H9 (cell line): ENCODE results near the gene MCM8. TPM values are rescaled to one million over a fixed set of nuclear protein-coding genes. Genes with fewer than 3 reads are reported as not detected.

Source experiments
- DNase-seq: peaks from one replicate; pipeline ENCODE4 v3.0.0-alpha.2; 2017
- H2AFZ ChIP-seq: one replicate; pipeline ENCODE4 v1.6.1; 2013; ENCODE audit warnings: mild to moderate bottlenecking, low read length, control low read depth, moderate library complexity
- H2AK5ac ChIP-seq: 2 replicates; pipeline ENCODE4 v1.6.1; 2013; ENCODE audit warnings: low read length, control low read depth, mixed read lengths; ENCODE audit not compliant: insufficient read length
- H2BK120ac ChIP-seq: one replicate; pipeline ENCODE4 v1.6.1; 2013; ENCODE audit warnings: low read depth, mild to moderate bottlenecking, low read length, control low read depth, inconsistent platforms; ENCODE audit not compliant: poor library complexity, severe bottlenecking
- H2BK12ac ChIP-seq: 2 replicates; pipeline ENCODE4 v1.6.1; 2013; ENCODE audit warnings: low read length, control low read depth, mixed read lengths, low read depth; ENCODE audit not compliant: insufficient read length
- H2BK15ac ChIP-seq: 2 replicates; pipeline ENCODE4 v1.6.1; 2013; ENCODE audit warnings: low read depth, low read length, control low read depth
- H2BK20ac ChIP-seq: one replicate; pipeline ENCODE4 v1.6.1; 2013; ENCODE audit warnings: low read depth, mild to moderate bottlenecking, low read length, control low read depth, inconsistent platforms; ENCODE audit not compliant: poor library complexity, severe bottlenecking
- H2BK5ac ChIP-seq: 2 replicates; pipeline ENCODE4 v1.6.1; 2013; ENCODE audit warnings: low read length, control low read depth, mixed read lengths; ENCODE audit not compliant: insufficient read length
- H3K14ac ChIP-seq: 2 replicates; pipeline ENCODE4 v1.6.1; 2013; ENCODE audit warnings: low read length, control low read depth; ENCODE audit not compliant: insufficient read depth
- H3K18ac ChIP-seq: 2 replicates; pipeline ENCODE4 v1.6.1; 2013; ENCODE audit warnings: low read depth, mild to moderate bottlenecking, mixed read lengths, low read length, control low read depth; ENCODE audit not compliant: insufficient read length
- H3K23ac ChIP-seq: 2 replicates; pipeline ENCODE4 v1.6.1; 2013; ENCODE audit warnings: low read length, control low read depth, mixed read lengths, low read depth; ENCODE audit not compliant: insufficient read length
- H3K23me2 ChIP-seq: 2 replicates; pipeline ENCODE4 v1.6.1; 2013; ENCODE audit warnings: low read depth, mild to moderate bottlenecking, mixed read lengths, low read length, control low read depth; ENCODE audit not compliant: insufficient read length, poor library complexity, severe bottlenecking
- H3K27ac ChIP-seq: 2 replicates; pipeline ENCODE4 v1.5.1; 2013; ENCODE audit warnings: low read length, control low read depth, mixed read lengths, low read depth; ENCODE audit not compliant: insufficient read length
- H3K27me3 ChIP-seq: 2 replicates; pipeline ENCODE4 v1.6.1; 2013; ENCODE audit warnings: low read length, control low read depth, inconsistent platforms; ENCODE audit not compliant: insufficient read depth
- H3K4ac ChIP-seq: 2 replicates; pipeline ENCODE4 v1.6.1; 2013; ENCODE audit warnings: low read depth, mild to moderate bottlenecking, control low read depth, inconsistent platforms, low read length, moderate library complexity
- H3K4me1 ChIP-seq: 2 replicates; pipeline ENCODE4 v1.6.1; 2013; ENCODE audit warnings: low read length, control low read depth, inconsistent platforms; ENCODE audit not compliant: insufficient read depth
- H3K4me2 ChIP-seq: 2 replicates; pipeline ENCODE4 v1.6.1; 2013; ENCODE audit warnings: low read length, control low read depth, mixed read lengths; ENCODE audit not compliant: insufficient read length, insufficient read depth
- H3K56ac ChIP-seq: 2 replicates; pipeline ENCODE4 v1.6.1; 2013; ENCODE audit warnings: low read depth, mild to moderate bottlenecking, mixed read lengths, low read length, control low read depth; ENCODE audit not compliant: insufficient read length
- H3K79me1 ChIP-seq: 2 replicates; pipeline ENCODE4 v1.6.1; 2013; ENCODE audit warnings: low read depth, mild to moderate bottlenecking, moderate library complexity, low read length, control low read depth, inconsistent platforms; ENCODE audit not compliant: insufficient read depth, poor library complexity, severe bottlenecking
- H3K79me2 ChIP-seq: 2 replicates; pipeline ENCODE4 v1.6.1; 2013; ENCODE audit warnings: low read length, control low read depth, inconsistent platforms; ENCODE audit not compliant: insufficient read depth
- H3K9ac ChIP-seq: 2 replicates; pipeline ENCODE4 v1.6.1; 2013; ENCODE audit warnings: low read length, control low read depth, mixed read lengths; ENCODE audit not compliant: insufficient read length; ENCODE audit errors: extremely low read depth
- H3K9me3 ChIP-seq: one replicate; pipeline ENCODE4 v1.6.1; 2013; ENCODE audit warnings: low read depth, low read length, inconsistent platforms; ENCODE audit not compliant: control insufficient read depth
- H3T11ph ChIP-seq: one replicate; pipeline ENCODE4 v1.6.1; 2013; ENCODE audit warnings: mild to moderate bottlenecking, low read length, control low read depth, inconsistent platforms
- H4K20me1 ChIP-seq: one replicate; pipeline ENCODE4 v1.6.1; 2013; ENCODE audit not compliant: control insufficient read depth, insufficient read length, insufficient read depth
- H4K5ac ChIP-seq: 2 replicates; pipeline ENCODE4 v1.6.1; 2013; ENCODE audit warnings: low read depth, mild to moderate bottlenecking, mixed read lengths, low read length, control low read depth; ENCODE audit not compliant: insufficient read length
- H4K8ac ChIP-seq: replicated peaks from 2 replicates; pipeline ENCODE4 v1.6.1; 2013; ENCODE audit warnings: low read length, control low read depth, mixed read lengths, low read depth; ENCODE audit not compliant: insufficient read length
- H4K91ac ChIP-seq: 2 replicates; pipeline ENCODE4 v1.6.1; 2013; ENCODE audit warnings: low read depth, mild to moderate bottlenecking, moderate library complexity, mixed read lengths, low read length, control low read depth; ENCODE audit not compliant: insufficient read length
- H3K27ac Mint-ChIP-seq, 3 experiments: 2 replicates in 2 of 3; 3 replicates in 1 of 3; pipeline ENCODE4 v1.8.0; 2020 to 2021; ENCODE audit warnings: mixed read lengths in 3 of 3, mild to moderate bottlenecking in 1 of 3, moderate library complexity in 1 of 3
- H3K27me3 Mint-ChIP-seq: 2 replicates; pipeline ENCODE4 v1.8.0; 2021; ENCODE audit warnings: low read depth, mild to moderate bottlenecking, moderate library complexity, mixed read lengths
- H3K36me3 Mint-ChIP-seq, 3 experiments: 2 replicates in 2 of 3; 3 replicates in 1 of 3; pipeline ENCODE4 v1.8.0; 2020 to 2021; ENCODE audit warnings: low read depth in 3 of 3, mixed read lengths in 3 of 3; ENCODE audit not compliant: insufficient read depth in 1 of 3
- H3K4me1 Mint-ChIP-seq, 2 experiments: 2 replicates each; pipeline ENCODE4 v1.8.0; 2020; ENCODE audit warnings: mixed read lengths in 2 of 2
- H3K4me3 Mint-ChIP-seq, 2 experiments: 2 replicates in 1 of 2; 3 replicates in 1 of 2; pipeline ENCODE4 v1.8.0; 2020 to 2021; ENCODE audit warnings: mild to moderate bottlenecking in 2 of 2, mixed read lengths in 2 of 2, moderate library complexity in 1 of 2
- H3K9me3 Mint-ChIP-seq, 2 experiments: 2 replicates in 1 of 2; 3 replicates in 1 of 2; pipeline ENCODE4 v1.8.0; 2020; ENCODE audit warnings: mild to moderate bottlenecking in 2 of 2, mixed read lengths in 2 of 2, moderate library complexity in 1 of 2
- CTCF ChIP-seq: fragments of 200-600 bp; sonication (generic); conservative IDR thresholded peaks from 3 replicates; pipeline ENCODE4 v1.8.0; 2021; ENCODE audit warnings: antibody characterized with exemption, mild to moderate bottlenecking
- WGBS: extraction: QIAGEN DNeasy Blood & Tissue Kit; methylation state at CpG from one replicate; pipeline ENCODE4 v1.1.7; 2013; ENCODE audit warnings: missing lambda C conversion rate, low lambda C conversion rate, mixed read lengths; ENCODE audit not compliant: insufficient read length; ENCODE audit errors: extremely low coverage; 5-methylcytosine and 5-hydroxymethylcytosine counted together
- total RNA-seq: library from RNA; stranded (reverse); gene quantifications from 2 replicates; pipeline ENCODE4 v1.2.1, GENCODE V29; 2021

Gene MCM8
- total RNA-seq, 1 experiment from 2014 or later = 32.2 TPM

DNA sequence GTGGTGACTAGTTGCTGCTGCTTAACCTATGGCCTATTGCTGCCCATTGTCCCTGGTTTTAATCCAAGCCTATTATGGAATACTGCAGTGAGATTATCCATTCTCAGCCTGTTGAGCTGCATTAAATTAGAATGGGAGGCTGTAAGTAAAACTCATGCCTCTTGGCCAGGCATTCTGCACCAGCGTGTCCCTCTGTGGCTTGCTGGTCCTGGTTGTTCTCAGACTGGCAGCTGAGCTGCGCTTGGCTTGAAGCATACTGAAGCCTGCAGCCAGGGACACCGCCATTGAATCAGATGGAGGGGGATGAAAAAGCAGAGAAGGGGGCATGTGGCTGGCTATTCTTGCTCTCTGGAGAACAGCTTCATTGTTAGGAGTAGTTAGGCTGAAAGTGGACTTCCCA lies 87.8 kb downstream of the MCM8 start:
- Histone ChIP-seq H3K4me1 (no peaks in the 10 kb centered on the region), H3K9me3 (no peaks in the 10 kb centered on the region), H4K91ac (no peak overlapping the region), H3T11ph (no peak overlapping the region), H2AFZ (no peak overlapping the region), H4K20me1 (no peaks in the 10 kb centered on the region), H3K14ac (no peak overlapping the region), H3K79me2 (no peaks in the 10 kb centered on the region), H4K8ac (no peak overlapping the region), H3K4me2 (no peak overlapping the region), H3K9ac (no peak overlapping the region), H3K27ac (no peak overlapping the region), H2AK5ac (no peak overlapping the region), H2BK12ac (no peak overlapping the region), H3K27me3 (no peaks in the 10 kb centered on the region), H3K56ac (no peak overlapping the region), H2BK15ac (no peak overlapping the region), H3K23ac (no peak overlapping the region), H2BK5ac (no peak overlapping the region), H2BK20ac (no peak overlapping the region), H3K23me2 (no peaks in the 10 kb centered on the region), H3K79me1 (no peaks in the 10 kb centered on the region), H2BK120ac (no peak overlapping the region), H3K18ac (no peak overlapping the region), H4K5ac (no peak overlapping the region), H3K4ac (no peak overlapping the region)
- DNase-seq = no peak
- Mint-ChIP-seq H3K4me3 (no peak overlapping the region), H3K4me1 (peaks cover 11 to 12% of the 10 kb centered on the region in 2 experiments), H3K27ac (peak overlapping the region in 2 of 3 experiments; percentile 38 to 83; a peak in 1 of 7 replicates), H3K27me3 (no peaks in the 10 kb centered on the region; the same call in 1 of the 2 replicates), H3K9me3 (no peaks in the 10 kb centered on the region), H3K36me3 (peaks cover 12 to 62% (median 43%) of the 10 kb centered on the region in 3 experiments)
- no CpG with 5 or more reads among the region's 3 CpGs for WGBS
- no peak for TF ChIP-seq CTCF
